HG03432 (cell line): Measurements from ENCODE around the gene EPB41.
"Not testable (repeated sequence)": the region's sequence is repeated elsewhere in the genome, so short reads cannot be mapped to it uniquely, and the experiment has no call there.

Experiments used
- ATAC-seq: cut with Tn5 transposase; IDR thresholded peaks from one replicate; pipeline ENCODE4 v1.9.1; 2021; ENCODE audit warnings: mild to moderate bottlenecking, moderate library complexity; ENCODE audit not compliant: unreplicated experiment

EPB41 gene

DNA sequence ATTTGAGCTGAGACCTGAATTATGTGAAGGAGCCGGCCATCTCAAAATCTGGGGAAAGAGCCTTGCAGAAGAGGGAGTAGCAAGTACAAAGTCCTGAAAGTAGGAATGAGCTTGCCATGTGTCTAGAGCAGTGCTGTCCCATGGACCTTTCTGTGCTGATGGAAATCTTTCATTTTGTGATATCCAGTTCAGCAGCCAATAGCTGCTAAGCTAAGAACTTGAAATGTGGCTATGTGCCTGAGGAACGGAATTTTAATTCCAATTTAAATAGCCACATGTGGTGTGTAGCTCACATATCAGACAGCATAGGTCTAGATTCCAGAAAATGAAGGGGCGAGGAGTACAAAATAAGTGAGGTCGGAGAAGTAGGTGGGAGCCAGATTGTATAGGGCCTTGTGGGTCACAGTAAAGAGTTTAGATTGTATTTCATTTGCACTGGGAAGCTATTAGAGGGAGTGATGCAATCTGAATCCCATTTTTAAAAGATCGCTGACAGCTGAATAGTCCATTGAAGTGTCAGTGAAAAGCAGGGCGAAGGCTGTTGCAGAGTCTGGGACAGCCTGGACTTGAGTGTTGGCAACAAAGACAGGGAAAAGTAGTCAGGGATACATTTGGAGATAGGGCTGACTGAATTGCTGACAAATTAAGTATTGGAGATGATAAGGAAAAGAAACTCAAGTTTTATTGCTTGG is 129.1 kb downstream of the EPB41 start:
- ATAC-seq: no peak

DNA sequence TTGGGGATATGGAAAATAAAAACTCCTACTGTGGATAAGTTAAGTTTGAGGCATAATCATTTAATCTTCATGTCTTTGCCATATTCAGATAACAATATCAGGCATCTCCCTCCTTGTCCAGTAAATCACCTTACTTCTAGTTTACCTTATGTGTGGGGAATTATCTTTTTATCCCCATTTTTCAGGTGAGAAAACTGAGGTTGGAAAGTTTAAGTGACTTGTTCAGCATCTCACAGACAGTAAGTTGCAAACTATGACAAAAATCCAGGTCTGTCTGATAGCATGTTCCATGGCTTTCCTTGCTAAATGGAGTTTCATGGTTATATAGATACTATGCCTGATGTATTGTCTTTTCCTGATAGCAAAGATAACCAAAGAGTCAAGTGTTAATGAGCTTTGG is 129.6 kb downstream of the EPB41 start:
- no peak for ATAC-seq

DNA sequence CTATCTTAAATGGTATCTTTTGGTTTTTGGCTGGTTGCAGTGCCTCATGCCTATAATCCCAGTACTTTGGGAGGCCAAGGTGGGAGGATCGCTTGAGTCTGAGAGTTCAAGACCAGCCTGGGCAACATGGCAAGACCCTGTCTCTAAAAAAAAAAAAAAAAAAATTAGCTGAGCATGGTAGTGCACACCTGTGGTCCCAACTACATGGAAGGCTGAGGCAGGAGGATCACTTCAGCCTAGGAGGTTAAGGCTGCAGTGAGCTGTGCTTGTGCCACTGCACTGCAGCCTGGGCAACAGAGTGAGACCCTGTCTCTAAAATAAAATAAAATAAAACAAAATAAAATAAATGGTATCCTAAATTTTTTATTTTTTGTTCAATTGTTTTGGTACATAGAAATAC is 131.3 kb downstream of the EPB41 start:
- ATAC-seq: not testable (repeated sequence)

DNA sequence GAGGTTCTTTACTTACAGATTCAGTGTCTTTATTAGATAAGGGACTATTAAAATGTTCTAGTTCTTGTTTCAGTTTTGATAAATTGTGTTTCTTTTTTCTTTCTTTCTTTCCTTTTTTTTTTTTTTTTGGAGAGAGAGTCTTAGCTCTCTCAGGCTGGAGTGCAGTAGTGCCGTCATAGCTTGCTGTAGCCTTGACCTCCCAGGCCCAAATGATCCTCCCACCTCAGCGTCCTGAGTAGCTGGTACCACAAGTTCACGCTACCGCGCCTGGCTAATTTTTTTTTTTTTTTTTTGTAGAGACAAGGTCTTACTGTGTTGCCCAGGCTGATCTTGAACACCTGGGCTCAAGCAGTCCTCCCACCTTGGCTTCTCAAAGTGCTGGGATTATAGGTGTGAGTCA is 132.8 kb downstream of the EPB41 start:
- ATAC-seq: no peak

DNA sequence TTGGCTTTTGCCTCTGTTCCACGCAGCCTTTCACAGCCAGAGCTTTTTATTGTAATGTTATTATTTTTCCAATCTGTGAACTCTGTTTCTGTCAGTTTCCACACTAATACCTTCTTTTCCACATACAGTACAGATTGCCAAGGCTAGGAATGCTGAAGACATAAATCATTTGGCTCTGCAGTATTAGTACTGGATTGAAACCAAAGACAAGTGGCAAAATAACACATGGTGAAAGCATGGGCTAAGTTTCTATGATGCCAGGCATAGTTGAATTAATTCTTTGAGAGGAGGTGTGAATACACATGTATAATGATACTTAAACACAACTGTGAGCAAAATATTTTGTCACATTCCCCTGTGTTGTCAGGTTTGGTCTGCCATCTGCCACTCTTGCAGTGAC is 135.8 kb downstream of the EPB41 start:
- ATAC-seq: no peak

DNA sequence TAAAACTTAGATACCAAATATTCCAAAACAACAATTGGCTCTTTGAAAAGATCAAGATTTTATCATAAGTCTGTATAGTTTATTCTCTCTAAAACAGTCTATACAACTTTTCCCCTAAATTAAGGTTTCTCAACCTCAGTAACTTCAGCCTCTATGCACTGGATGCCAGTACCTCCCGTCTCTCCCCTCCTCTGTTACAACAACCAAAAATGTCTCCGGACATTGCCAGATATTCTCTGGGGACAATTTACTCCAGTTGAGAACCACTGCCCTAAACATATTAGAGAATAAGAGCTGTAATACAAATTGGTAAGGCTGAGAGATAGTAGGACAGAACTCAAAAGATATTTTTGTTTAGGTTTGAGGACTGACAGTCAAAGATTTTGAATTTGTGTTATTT is 137.7 kb downstream of the EPB41 start:
- ATAC-seq: no peak

DNA sequence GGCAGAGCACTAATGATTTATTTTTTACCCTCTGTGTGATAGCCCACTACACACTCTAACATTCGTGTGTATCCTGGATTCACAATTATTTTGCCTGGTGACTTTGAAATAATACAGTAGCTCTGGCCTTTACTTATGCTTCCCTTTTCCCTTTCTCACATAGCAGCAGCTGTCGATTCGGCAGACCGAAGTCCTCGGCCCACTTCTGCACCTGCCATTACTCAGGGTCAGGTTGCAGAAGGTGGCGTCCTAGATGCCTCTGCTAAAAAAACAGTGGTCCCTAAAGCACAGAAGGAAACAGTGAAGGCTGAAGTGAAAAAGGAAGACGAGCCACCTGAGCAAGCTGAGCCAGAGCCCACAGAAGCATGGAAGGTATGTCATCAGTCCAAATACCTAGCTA is 138.6 kb downstream of the EPB41 start:
- no peak for ATAC-seq

DNA sequence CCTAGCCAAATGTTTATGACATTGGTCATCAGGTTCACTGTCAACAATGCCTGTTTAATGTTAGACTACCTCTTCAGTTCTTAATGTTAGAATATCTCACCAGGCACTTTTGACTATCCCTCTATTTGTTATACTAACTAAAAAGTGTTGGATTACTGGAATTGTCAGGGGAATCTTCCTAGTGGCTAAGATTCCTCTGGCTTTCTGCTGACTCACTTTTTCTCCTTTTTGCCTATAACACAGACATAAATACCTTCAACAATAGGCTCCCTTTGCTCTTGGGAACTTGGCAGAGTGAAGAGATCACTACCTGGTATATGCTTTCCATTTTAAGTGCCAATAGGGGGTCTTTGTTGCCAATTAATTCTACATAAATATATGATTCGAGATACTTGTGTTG is 140.8 kb downstream of the EPB41 start:
- no peak for ATAC-seq

DNA sequence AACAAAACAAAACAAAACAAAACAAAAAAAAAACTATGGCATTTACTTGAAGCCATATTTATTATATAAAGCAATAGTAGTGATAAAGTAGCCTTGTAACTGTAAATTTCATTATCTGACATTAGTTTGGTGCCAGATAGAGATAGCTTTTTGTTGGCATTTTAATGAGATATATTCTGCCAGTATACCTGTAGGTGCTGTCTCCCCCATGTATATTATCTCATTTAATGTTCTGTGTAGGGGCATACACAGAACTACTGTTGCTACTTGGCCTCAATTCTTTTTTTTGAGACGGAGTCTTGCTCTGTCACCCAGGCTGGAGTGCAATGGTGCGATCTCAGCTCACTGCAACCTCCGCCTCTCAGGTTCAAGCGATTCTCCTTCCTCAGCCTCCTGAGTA is 141.9 kb downstream of the EPB41 start:
- no peak for ATAC-seq

DNA sequence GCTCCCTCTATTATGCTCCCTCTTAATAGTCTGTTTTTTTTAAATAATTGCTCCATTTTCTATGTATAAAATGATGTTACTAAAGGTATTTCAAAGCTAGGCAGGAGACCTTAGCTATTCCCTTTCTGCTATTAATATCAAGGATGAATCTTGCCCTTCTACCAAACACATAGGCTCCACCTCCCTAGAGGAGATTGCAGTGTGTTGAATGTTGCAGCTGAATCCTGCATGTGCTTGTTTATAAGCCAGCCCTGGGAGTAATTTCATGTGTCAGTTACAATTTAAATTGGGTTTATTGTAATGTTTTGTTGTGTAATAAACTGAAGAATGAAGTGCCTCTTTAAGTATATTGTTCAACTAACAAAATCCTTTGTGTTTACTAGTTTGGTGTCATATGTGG is 143.3 kb downstream of the EPB41 start:
- ATAC-seq: no peak

DNA sequence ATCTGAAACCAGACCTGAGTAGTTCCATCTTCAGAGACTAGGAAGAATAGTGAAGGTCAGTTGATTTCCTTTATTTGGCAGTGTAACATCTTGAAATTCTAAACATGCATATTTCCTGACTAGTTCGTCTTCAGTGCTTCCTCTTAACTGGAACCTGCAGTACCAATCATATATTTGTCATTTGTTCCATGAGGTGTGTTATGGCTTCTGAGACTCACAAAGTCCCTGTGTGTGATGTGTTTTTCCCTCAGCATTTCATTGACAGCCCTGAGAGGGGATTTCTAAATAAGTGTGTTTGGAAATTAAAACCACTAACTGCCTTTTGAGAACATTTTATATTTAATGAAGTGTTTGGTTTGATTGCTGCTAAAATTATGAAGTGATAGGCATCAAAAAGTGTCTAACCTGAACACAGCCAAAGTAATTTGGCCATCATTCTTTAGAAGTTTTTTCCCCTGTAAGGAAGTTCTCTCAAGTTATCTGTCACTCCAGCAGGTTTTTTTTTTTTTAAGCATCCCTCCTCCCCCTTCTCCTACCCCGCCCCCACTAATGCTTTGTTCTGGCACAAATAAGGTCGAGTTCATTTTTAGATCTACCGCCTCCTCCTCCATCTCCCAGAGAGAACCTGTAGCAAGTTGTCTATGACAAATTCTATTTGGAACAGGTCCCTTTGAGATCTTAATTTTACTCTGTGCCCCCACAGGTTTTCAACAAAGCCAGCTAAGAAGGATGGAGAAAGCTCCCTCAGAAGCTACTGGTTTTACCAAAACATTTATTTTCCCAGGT is 148.0 kb downstream of the EPB41 start:
- no peak for ATAC-seq

DNA sequence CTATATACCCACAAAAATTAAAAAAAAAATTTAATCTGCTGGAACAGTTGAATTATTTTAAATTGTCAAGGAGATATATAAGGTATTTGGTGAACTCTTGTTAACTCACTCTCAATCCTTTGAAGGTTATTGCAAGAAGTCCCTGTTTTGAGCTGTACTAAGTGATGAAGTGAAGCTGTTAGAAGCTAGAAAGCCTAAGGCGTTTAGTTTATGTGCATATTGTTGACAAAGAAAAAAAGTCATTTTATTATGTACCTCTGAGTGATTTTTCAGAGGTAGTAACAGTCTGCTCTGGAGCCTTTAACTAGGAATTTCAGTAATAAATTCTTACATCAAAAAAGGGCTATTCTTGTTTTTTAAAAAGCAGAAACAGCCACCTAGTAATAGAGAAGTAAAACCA is 149.7 kb downstream of the EPB41 start:
- no peak for ATAC-seq

DNA sequence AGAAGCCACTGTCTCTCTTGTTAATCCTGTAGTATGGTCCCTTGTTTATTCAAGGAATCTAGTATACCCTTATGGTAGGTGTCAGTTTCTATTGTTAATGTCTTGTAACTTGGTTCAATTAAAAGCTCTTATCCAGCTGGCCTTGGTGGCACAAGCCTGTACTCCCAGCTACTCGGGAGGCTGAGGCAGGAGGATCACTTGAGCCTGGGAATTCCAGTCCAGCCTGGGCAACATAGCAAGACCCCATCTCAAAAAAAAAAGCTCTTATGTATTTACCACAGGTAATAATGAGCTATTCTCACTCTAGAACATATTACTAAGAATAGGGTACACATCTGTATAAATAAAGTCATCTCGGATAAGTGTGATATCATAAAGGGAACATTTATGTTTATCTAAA is 162.8 kb downstream of the EPB41 start:
- ATAC-seq: no peak

DNA sequence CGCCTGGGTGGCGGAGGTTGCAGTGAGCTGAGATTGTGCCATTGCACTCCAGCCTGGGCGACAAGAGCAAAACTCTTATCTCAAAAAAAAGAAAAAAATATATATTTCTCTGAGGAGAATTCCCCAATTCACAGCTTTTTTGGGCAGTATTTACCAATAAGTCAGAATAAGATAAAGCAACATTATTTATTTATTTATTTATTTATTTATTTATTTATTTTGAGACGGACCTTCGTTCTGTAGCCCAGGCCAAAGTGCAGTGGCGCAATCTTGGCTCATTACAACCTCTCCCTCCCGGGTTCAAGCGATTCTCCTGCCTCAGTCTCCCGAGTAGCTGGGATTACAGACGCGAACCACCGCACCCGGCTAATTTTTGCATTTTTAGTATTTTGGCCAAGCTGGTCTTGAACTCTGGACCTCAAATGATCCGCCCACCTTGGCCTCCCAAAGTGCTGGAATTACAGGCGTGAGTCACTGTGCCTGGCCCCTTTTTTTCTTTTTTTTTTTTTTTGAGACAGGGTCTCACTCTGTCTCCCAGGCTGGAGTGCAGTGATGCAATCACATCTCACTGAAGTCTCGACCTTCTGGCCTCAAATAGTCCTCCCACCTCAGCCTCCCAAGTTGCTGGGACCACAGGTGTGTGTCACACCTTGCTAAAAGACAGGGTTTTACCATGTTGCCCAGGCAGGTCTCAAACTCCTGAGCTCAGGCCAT is 165.7 kb downstream of the EPB41 start:
- ATAC-seq: not testable (repeated sequence)

DNA sequence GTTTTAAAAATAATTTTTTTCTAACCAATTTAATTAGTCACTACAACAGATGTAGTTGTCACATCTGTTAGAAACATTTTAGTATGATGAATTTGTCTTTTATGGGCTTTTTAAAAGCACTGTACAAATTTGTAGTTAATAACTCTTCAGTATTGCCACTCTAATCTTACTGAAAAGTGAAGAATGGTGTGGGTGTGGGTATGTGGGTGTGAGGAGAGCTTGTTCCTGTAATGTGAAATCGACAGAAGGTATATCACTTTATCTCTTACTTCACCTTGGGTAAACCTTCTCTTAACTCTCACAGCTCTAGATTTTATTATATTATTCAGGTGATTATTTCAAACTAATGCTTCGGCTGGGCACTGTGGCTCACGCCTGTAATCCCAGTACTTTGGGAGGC is 166.8 kb downstream of the EPB41 start:
- no peak for ATAC-seq

DNA sequence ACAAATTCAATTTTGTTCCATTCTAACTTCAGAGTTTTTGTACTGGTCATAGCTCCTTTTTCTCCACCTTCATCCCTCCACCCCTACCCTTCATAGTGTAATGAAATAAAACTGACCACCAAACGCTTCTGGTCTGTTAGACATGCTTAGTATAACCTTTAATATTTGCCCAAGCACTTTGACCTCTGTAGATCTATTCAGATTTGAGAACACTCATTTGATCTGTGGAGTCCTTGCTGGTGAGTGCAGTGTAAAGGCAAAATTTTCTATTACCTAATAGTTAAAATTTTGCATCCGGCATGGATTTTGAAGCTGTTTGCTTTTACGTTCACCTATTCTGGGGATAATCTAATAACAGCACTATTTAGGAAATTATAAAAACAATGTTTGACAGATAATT is 168.2 kb downstream of the EPB41 start:
- no peak for ATAC-seq

DNA sequence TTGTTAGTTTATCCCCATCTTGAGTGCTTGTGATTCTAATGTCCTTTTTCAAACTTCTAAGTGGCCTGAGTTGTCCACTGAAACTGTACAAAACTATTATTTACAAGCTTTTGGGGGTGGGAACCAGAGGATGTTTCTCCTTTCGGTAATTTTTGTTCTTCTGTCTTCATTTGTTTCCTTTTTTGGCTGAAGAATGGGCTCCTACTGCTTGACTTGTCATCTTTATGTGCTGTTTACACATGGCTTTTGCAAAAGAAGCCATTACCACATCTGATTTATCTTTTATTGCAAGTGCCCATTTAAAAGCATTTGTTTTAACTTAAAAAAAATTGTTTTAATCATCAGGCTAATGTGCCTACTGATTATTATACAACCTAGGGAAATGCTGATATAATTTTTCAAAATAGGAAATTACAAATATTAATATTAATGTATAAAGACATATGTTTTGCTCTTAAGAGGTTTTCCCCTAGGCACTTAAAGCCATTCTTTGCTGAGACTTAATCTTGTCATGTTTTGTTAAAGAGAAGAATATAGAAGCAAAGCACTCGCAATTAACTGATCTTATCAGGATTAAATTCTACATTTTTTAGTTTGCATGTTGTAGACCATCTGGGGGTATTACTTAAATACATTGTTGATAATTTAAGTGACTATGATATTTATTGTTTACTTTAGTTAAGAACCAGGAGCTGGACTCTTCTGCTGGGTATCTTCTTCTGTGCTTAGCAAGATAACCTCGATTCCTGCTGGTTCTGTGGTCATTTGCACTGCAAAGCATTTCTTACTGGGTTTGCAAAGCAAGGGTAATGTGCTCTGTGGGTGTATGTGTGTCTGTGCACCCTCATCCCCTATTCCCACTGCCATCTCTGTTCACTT is 169.2 kb downstream of the EPB41 start:
- no peak for ATAC-seq

DNA sequence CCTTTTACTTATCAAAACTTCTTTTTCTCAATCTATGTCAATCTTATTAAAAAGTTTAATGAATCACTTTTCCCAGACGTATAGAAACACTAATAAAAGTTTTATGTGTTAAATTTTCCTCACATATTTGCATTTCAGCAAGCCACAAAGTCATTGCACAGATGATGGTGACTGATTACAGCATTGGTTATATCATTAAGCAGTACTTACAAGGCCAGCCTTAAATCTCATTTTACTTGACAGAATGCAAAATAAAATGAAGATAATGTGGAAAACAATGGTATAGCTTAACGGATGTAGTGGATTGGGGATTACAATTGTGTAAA is 169.8 kb downstream of the EPB41 start:
- ATAC-seq: no peak

DNA sequence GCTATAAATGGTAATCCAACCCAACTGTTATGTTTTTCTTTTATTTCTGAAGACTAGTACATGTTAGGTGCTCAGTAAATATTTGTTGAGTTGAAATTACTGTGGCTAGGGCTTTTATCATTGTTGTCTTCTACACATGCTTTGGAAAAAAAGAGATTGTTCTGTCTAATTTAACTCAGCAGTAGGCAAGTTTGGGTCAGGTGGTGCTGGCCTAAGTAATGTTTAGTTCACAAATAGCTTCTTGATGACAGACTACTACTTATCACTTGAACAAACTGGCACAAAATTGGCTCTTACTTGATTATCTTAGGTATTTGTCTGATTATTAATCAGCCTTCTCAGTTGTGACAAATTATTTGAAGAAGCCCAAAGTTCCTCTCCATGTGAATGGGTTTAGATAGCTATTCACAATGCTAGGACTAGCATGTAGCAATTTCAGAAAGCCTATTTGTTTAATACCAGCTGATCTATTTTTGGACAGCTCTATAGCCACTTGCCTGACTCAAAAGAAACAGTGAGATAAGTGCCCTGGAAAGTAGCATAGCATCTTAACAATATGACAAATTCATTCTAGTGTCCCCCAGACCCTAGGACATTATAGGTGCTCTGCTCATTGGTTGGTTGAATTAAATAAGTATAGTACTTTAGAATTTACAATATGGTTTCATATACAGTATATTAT is 176.7 kb downstream of the EPB41 start:
- ATAC-seq: no peak

DNA sequence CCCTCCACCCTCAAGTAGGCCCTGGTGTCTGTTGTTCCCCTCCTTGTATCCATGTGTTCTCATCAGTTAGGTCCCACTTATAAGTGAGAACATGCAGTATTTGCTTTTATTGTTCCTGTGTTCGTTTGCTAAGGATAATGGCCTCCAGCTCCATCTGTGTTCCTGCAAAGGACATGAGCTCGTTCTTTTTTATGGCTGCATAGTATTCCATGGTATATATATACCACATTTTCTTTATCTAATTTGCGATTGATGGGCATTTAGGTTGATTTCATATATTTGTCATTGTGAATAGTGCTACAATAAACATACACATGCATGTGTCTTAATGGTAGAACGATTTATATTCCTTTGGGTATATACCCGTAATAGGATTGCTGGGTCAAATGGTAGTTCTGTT is 178.3 kb downstream of the EPB41 start:
- ATAC-seq: not testable (repeated sequence)

DNA sequence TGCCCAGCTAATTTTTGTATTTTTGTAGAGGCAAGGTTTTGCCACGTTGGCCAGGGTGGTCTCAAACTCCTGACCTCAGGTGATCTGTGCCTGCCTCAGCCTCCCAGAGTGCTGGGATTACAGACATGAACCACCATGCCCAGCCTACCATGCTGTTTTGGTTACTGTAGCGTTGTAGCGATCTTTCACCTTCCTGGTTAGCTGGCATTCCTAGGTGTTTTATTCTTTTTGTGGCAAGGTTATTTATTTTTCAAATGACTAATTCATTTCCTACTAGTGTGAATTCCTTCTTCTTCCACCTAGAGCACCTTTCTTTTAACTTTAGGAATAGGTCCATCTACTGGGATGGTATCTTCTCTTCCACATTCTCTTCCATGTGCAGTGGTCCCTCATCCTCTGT is 180.1 kb downstream of the EPB41 start:
- no peak for ATAC-seq
